Limb (tissue), 2 donors: ENCODE measurements around the gene LYZL1.
A peak's percentile ranks its signal among the peaks of the same experiment; 100 is the strongest.
"Not testable (repeated sequence)": the region's sequence is repeated elsewhere in the genome, so short reads cannot be mapped to it uniquely, and the experiment has no call there.

ENCODE experiments used
- DNase-seq, 2 donors: peaks; one replicate each; pipeline ENCODE4 v3.0.0-alpha.2; 2016; ENCODE audit errors: extremely low spot score in 2 of 2

The LYZL1 gene

GRCh38 chr10:29259498-29259897 lies 29.4 kb upstream of the LYZL1 start:
- DNase-seq, result no peak

DNA sequence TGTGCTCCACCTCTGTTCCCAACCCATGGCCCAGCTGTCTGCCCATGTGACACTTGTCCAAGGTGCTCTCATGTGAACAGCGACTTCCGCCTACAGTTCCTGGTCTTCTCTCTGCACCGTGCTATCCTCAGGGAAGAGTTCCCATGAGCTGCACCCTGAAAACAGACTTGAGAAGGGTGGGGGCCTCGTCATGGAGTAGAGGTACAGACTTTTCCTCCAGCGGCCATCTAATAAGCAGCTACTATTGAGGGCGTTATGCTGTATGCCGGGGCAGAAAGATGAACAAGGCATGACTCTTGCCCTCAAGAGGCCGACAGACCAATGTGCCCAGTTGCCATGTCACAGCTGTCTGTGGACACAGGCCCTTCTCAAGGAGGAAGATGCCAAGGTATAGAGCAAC lies 25.4 kb upstream of the LYZL1 start:
- DNase-seq, result no peak

GRCh38 chr10:29265210-29265768 lies 23.6 kb upstream of the LYZL1 start:
- no peak for DNase-seq

- DNase-seq, result peak in 1 of 2 donors; percentile 43
These were observed 22.2 kb upstream of the LYZL1 start for GRCh38 chr10:29266641-29267040.

DNA sequence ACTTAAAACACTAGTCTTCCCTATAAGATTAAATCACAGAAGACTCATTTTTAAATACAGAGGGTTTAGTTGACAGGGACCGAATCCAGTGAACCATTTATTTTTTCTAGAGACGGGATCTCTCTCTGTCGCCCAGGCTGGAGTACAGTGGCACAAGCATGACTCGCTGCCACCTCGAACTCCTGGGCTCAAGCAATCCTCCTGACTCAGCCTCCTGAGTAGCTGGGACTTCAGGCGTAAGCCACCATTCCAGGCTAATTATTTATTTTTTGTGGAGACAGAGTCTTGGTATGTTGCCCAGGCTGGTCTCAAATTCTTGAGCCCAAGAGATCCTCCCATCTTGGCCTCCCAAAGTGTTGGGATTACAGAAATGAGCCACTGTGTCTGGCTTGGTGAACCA lies 20.9 kb upstream of the LYZL1 start:
- no peak for DNase-seq

GRCh38 chr10:29269486-29269885 lies 19.4 kb upstream of the LYZL1 start:
- peak in 1 of 2 donors; percentile 38 for DNase-seq

- no peak for DNase-seq
These were observed 18.0 kb upstream of the LYZL1 start for GRCh38 chr10:29270883-29271282.

GRCh38 chr10:29271877-29272276 lies 17.0 kb upstream of the LYZL1 start:
- no peak for DNase-seq

GRCh38 chr10:29273478-29273877 lies 15.4 kb upstream of the LYZL1 start:
- no peak for DNase-seq

GRCh38 chr10:29276251-29276850 lies 12.5 kb upstream of the LYZL1 start:
- no peak for DNase-seq

- no peak for DNase-seq
These were observed 11.6 kb upstream of the LYZL1 start for GRCh38 chr10:29277296-29277695.

DNA sequence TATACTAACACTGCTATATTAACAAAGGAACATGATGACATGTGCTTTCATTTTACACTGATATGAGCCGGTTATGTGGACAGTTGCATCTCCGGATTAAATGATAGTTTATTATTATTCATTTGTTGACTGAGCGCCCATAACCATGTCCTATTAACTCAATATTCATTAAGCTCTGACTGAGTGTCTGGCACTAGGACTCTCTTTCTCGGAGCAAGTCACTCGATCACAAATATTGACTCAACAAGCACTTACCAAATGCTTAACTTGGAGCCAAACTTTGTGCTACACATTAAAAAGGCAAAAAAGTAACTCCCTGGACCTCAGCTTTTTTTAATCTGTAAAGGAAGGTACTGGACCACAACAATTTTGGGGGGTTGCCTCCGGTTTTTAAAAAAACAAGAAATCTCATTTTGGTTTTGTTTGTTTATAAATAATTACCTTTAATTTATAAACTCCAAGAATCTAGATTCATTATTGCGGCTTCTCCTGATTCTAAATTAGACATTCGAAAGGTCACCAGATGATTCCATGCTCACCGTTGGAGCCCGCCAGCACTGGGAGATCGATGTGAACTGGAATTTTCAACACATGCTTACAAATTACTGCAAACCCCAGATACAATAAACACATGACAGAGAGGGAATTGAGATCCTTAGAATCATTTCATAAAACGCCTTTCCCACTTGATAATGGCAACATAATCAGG lies 8.9 kb upstream of the LYZL1 start:
- DNase-seq, result no peak

DNA sequence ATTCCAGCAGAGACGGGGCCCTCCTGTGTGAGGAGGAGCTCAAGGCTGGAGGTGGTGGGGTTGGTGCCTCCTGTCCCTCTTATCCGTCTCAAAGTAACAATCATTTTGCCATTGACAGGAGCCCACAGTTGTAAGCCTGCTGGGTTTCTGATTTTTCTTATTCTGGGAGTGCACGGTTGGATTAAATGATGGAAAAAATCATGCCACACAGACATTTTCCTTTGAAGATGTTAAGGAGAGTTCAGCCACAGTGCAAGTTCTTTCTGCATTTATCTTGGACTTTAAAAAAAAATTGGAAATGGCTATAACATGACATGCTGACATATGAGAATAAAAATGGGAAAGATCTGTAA lies 8.4 kb upstream of the LYZL1 start:
- DNase-seq, result no peak

DNA sequence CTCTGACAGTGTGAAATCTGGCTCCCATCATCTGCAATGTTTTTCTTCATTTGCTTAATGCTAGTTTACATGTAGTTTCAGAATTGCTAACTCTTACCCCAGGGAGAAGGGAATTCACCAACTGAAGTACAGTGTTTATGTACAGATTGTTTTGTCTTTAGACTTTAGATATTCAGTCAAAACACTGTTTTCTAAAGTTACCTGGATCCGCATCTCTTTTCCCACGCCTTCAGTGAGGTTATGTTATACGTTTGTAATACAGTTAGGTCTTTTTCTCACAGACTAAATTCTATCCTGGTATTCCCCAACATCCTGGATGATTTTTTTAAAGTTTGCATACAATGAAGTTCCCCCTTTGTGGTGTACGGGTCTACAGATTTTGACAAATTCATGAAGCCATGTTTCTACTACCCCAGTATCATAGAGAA lies 3.2 kb upstream of the LYZL1 start:
- no peak for DNase-seq

GRCh38 chr10:29287635-29288034 lies 1.2 kb upstream of the LYZL1 start:
- no peak for DNase-seq

DNA sequence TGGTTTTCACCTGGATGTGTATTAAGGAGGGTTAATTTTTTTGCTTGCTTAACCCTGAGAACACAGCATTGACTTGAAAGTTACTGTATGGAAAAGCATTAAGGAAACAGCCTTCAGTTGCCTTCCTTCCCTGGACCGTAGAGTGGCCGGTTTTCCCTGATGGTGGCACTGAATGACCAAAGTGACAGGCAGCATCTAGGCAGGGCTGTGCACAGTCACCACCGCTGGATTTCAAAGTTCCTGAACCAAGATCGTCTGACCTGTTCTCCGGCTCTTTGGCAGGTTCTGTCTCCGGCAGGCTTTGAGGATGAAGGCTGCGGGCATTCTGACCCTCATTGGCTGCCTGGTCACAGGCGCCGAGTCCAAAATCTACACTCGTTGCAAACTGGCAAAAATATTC lies 2.7 kb downstream of the LYZL1 start:
- not testable (repeated sequence) for DNase-seq

DNA sequence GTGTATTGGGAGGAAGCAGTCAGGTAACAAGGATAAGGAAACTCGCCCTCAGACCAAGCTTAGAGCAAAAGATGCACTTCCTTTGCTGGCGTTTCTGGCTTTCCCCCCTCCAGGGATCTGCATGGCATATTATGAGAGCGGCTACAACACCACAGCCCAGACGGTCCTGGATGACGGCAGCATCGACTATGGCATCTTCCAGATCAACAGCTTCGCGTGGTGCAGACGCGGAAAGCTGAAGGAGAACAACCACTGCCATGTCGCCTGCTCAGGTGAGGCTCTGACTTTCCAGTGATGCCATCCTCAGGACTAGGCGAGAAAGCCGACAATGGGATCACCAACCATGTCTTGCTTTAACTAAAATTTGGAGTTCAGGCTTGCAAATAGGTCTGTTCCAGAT lies 3.5 kb downstream of the LYZL1 start:
- DNase-seq, result not testable (repeated sequence)

GRCh38 chr10:29295813-29296212 lies 6.9 kb downstream of the LYZL1 start:
- DNase-seq, result no peak

- DNase-seq, result no peak
These were observed 8.8 kb downstream of the LYZL1 start for GRCh38 chr10:29297678-29298077.

DNA sequence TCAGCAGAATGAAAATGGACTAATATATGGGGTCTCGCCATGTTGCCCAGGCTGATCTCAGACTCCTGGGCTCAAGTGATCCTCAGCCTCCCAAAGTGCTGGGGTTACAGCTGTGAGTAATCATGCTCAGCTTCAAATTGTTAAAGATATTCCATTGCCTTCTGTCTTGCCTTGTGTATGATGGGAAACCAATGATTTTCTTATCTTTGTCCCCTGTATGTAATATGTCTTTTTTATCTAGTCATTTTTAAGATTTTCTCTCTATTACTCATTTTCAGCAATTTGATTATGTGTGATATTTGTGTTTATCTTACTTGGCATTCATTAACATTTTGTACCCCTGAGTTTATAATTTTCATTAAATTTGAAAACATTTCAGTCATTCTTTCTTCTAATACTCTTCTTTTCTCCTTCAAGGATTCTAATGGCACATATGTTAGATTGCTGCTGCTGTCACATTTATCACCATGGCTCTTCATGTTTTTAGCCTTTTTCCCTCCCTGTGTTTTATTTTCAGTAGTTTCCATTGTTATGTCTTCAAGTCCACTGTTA lies 12.6 kb downstream of the LYZL1 start:
- DNase-seq, result no peak

DNA sequence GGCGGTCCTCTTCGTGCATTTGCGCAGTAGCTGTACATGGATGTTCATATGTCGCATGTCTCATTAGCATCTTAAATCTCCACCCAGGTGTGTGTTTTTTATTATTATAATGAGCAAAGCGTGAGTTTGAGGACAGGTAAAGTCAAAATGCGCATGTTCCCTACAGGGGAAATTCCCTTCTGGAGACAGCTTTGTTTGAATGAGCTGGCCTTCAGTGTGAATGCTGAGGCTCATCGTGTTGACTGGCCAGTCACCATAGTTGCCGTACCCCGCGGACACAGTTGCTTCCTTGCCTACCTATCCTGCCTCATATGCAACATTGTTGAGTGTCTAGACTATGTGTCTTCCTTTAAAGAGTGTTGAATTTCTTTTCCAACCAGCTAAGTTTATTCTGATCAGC lies 13.6 kb downstream of the LYZL1 start:
- no peak for DNase-seq

DNA sequence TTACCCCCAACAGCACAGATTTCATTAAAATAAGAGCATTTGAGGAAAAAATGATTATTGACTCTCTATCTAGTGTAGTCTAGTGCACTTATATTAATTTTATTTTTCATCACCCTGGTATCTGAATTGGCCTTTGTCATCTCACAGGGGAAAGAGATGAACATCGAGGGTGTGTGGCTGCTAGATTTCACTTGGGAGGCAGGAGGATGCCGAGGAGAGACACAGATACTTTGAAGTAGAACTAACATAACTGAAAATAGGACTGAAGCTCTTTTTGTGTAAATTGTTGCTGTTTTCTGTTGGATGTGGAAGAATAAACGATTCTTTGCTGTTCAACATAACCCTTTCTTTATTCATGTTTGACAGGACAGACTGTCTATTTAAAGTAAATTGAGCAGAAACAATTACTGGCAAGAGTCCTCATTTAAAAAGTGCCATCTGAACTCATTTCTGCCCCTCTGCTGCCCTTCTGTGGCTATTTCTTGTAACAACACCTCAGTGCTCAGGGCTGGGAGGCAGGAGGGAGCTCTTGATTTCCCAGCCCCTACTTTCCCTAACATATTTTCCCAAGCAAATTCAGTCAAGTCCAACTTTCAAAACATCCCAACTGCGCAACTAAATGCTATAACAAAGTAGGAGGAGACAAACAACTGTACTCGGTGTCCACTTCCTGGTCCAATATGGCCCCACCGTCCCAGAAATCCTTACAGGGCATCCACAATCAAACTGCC lies 15.6 kb downstream of the LYZL1 start:
- DNase-seq, result peak; percentile 78 to 82
